HepG2 (cell line): ENCODE data around the gene TANGO2. TPM values are rescaled to one million over a fixed set of nuclear protein-coding genes. Genes with fewer than 3 reads are reported as not detected.
A peak's percentile ranks its signal among the peaks of the same experiment; 100 is the strongest.

Experiments used
- ARNT2 ChIP-seq: sonication (generic); formaldehyde crosslinking; IDR thresholded peaks from 2 replicates; pipeline ENCODE4 v1.8.0; 2022; ENCODE audit warnings: mild to moderate bottlenecking, low read depth, missing genetic modification reagents, moderate library complexity
- CENPT ChIP-seq: sonication (generic); formaldehyde crosslinking; IDR thresholded peaks from 2 replicates; pipeline ENCODE4 v1.8.0; 2022; ENCODE audit warnings: low read depth, mild to moderate bottlenecking, moderate library complexity, missing genetic modification reagents
- DR1 ChIP-seq: sonication (generic); formaldehyde crosslinking; IDR thresholded peaks from 2 replicates; pipeline ENCODE4 v1.8.0; 2021; ENCODE audit warnings: mild to moderate bottlenecking, missing genetic modification reagents, inconsistent platforms
- FOXK2 ChIP-seq: fragments of 450-650 bp; IDR thresholded peaks from 2 replicates; pipeline ENCODE4 v1.6.1; 2016
- HOXA5 ChIP-seq: sonication (generic); formaldehyde crosslinking; IDR thresholded peaks from 2 replicates; pipeline ENCODE4 v1.4.0; 2020; ENCODE audit warnings: missing genetic modification reagents
- IRF9 ChIP-seq: sonication (generic); formaldehyde crosslinking; IDR thresholded peaks from 2 replicates; pipeline ENCODE4 v1.8.0; 2022; ENCODE audit warnings: missing genetic modification reagents, mild to moderate bottlenecking, borderline replicate concordance
- JDP2 ChIP-seq: sonication (generic); formaldehyde crosslinking; IDR thresholded peaks from 2 replicates; pipeline ENCODE4 v1.8.1; 2022; ENCODE audit warnings: missing genetic modification reagents, borderline replicate concordance
- KLF13 ChIP-seq: sonication (generic); formaldehyde crosslinking; IDR thresholded peaks from 2 replicates; pipeline ENCODE4 v1.4.0; 2020; ENCODE audit warnings: mild to moderate bottlenecking, missing genetic modification reagents
- SMAD1 ChIP-seq: sonication (generic); formaldehyde crosslinking; IDR thresholded peaks from 2 replicates; pipeline ENCODE4 v1.4.0; 2020; ENCODE audit warnings: missing genetic modification reagents, low read depth, mild to moderate bottlenecking, borderline replicate concordance
- SRY ChIP-seq: sonication (generic); formaldehyde crosslinking; IDR thresholded peaks from 2 replicates; pipeline ENCODE4 v1.8.0; 2022; ENCODE audit warnings: mild to moderate bottlenecking, missing genetic modification reagents
- THYN1 ChIP-seq: sonication (generic); formaldehyde crosslinking; IDR thresholded peaks from 2 replicates; pipeline ENCODE4 v1.8.1; 2023; ENCODE audit warnings: low read depth, mild to moderate bottlenecking, moderate library complexity, missing genetic modification reagents, borderline replicate concordance
- TRIM22 ChIP-seq: fragments of 450-650 bp; IDR thresholded peaks from 2 replicates; pipeline ENCODE4 v1.6.1; 2017
- ZNF180 ChIP-seq: sonication (generic); formaldehyde crosslinking; IDR thresholded peaks from 2 replicates; pipeline ENCODE4 v1.4.0; 2020; ENCODE audit warnings: low read depth, missing genetic modification reagents, borderline replicate concordance
- ZNF329 ChIP-seq: sonication (generic); formaldehyde crosslinking; IDR thresholded peaks from 2 replicates; pipeline ENCODE4 v1.9.0; 2021; ENCODE audit warnings: low read depth, mild to moderate bottlenecking, missing genetic modification reagents
- polyA plus RNA-seq, 8 experiments: library from polyadenylated mRNA; depleted of rRNA in 3 of 8; stranded (reverse) in 7 of 8; unstranded in 1 of 8; fragments of >200 nt; fragmentation: Illumina TruSeq in 4 of 8; extraction: Trizol in 4 of 8; gene quantifications; 2 replicates each; pipeline versions ENCODE4 v1.2.1 to v1.2.3, GENCODE V29; 2011 to 2016; ENCODE audit warnings: low read depth in 4 of 8, missing spikeins in 1 of 8, mixed read lengths in 1 of 8; ENCODE audit not compliant: insufficient read depth in 1 of 8
- total RNA-seq, 5 experiments: library from RNA; depleted of rRNA; stranded (reverse); fragments of >200 nt; fragmentation: Illumina TruSeq; extraction: Trizol; gene quantifications; 2 replicates each; pipeline ENCODE4 v1.2.3, GENCODE V29; 2016; ENCODE audit warnings: low read depth in 1 of 5
- TF ChIP-seq, protein P1 (sequence below): sonication (generic); formaldehyde crosslinking; IDR thresholded peaks from 2 replicates; pipeline ENCODE4 v1.5.1; 2020; ENCODE audit warnings: mild to moderate bottlenecking, missing genetic modification reagents, borderline replicate concordance
- TF ChIP-seq, protein P2 (sequence below): IDR thresholded peaks from 2 replicates; pipeline ENCODE4 v1.4.0; 2020; ENCODE audit warnings: mild to moderate bottlenecking, missing genetic modification reagents

TANGO2 gene
- total and polyA plus RNA-seq, 2 of the 13 experiments (the other 11 are each of a cell fraction or from before 2014, with no cell fraction given) = 12.9 to 14.8 TPM

DNA sequence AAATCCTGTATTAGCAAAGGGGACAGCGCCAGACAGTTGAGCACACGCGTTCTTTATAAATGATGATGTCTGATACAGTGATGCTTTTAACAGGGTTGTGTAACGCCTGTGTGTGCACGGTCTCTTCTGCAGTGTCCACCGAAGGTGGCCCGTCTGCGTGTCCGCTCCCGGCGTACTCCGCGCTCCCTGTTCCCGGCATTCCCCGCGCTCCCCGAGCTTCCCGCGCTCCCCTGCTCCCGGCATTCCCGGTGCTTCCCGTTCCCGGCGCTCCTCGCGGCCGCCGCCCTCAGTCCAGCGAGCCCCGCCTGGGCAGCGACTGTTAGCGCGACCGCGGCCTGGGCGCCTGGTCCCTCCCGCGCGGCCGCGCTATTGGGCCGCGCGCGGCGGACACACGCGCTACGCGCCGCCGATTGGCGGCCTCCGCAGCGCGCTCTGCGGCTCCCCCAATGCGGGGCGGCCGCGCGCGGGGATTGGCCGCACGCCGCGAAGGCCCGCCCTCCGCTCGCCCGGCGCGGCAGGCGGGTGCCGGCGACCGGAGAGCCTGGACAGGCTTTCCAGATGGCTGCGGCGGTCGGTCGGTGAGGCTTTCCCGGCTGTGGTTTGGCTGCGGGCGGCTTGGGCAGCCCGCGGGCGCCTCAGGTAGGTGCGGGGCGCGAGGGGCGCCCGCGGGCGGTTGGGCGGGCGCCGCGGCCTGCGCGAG lies 59.0 kb downstream of the TANGO2 start, which contains the start of gene DGCR8 (continued):
- TF ChIP-seq CENPT (CRISPR knock-in tag) = peak; percentile 90; the same call in 1 of the 2 replicates
- no peak for TF ChIP-seq ZNF329
- TF ChIP-seq FOXK2 = no peak
- TF ChIP-seq JDP2 (CRISPR knock-in tag) = no peak
- TF ChIP-seq SMAD1 (CRISPR knock-in tag) = peak; percentile 47; the same call in 1 of the 2 replicates
- no peak for TF ChIP-seq HOXA5
- no peak for TF ChIP-seq SRY (CRISPR knock-in tag)
- no peak for TF ChIP-seq THYN1
- TF ChIP-seq TRIM22 = no peak
- TF ChIP-seq ARNT2 (CRISPR knock-in tag) = peak; percentile 93
- TF ChIP-seq, protein P1, sequence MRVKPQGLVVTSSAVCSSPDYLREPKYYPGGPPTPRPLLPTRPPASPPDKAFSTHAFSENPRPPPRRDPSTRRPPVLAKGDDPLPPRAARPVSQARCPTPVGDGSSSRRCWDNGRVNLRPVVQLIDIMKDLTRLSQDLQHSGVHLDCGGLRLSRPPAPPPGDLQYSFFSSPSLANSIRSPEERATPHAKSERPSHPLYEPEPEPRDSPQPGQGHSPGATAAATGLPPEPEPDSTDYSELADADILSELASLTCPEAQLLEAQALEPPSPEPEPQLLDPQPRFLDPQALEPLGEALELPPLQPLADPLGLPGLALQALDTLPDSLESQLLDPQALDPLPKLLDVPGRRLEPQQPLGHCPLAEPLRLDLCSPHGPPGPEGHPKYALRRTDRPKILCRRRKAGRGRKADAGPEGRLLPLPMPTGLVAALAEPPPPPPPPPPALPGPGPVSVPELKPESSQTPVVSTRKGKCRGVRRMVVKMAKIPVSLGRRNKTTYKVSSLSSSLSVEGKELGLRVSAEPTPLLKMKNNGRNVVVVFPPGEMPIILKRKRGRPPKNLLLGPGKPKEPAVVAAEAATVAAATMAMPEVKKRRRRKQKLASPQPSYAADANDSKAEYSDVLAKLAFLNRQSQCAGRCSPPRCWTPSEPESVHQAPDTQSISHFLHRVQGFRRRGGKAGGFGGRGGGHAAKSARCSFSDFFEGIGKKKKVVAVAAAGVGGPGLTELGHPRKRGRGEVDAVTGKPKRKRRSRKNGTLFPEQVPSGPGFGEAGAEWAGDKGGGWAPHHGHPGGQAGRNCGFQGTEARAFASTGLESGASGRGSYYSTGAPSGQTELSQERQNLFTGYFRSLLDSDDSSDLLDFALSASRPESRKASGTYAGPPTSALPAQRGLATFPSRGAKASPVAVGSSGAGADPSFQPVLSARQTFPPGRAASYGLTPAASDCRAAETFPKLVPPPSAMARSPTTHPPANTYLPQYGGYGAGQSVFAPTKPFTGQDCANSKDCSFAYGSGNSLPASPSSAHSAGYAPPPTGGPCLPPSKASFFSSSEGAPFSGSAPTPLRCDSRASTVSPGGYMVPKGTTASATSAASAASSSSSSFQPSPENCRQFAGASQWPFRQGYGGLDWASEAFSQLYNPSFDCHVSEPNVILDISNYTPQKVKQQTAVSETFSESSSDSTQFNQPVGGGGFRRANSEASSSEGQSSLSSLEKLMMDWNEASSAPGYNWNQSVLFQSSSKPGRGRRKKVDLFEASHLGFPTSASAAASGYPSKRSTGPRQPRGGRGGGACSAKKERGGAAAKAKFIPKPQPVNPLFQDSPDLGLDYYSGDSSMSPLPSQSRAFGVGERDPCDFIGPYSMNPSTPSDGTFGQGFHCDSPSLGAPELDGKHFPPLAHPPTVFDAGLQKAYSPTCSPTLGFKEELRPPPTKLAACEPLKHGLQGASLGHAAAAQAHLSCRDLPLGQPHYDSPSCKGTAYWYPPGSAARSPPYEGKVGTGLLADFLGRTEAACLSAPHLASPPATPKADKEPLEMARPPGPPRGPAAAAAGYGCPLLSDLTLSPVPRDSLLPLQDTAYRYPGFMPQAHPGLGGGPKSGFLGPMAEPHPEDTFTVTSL (CRISPR knock-in tag) = no peak
- TF ChIP-seq IRF9 (CRISPR knock-in tag) = peak; percentile 93
- TF ChIP-seq KLF13 (CRISPR knock-in tag) = no peak
- TF ChIP-seq, protein P2, sequence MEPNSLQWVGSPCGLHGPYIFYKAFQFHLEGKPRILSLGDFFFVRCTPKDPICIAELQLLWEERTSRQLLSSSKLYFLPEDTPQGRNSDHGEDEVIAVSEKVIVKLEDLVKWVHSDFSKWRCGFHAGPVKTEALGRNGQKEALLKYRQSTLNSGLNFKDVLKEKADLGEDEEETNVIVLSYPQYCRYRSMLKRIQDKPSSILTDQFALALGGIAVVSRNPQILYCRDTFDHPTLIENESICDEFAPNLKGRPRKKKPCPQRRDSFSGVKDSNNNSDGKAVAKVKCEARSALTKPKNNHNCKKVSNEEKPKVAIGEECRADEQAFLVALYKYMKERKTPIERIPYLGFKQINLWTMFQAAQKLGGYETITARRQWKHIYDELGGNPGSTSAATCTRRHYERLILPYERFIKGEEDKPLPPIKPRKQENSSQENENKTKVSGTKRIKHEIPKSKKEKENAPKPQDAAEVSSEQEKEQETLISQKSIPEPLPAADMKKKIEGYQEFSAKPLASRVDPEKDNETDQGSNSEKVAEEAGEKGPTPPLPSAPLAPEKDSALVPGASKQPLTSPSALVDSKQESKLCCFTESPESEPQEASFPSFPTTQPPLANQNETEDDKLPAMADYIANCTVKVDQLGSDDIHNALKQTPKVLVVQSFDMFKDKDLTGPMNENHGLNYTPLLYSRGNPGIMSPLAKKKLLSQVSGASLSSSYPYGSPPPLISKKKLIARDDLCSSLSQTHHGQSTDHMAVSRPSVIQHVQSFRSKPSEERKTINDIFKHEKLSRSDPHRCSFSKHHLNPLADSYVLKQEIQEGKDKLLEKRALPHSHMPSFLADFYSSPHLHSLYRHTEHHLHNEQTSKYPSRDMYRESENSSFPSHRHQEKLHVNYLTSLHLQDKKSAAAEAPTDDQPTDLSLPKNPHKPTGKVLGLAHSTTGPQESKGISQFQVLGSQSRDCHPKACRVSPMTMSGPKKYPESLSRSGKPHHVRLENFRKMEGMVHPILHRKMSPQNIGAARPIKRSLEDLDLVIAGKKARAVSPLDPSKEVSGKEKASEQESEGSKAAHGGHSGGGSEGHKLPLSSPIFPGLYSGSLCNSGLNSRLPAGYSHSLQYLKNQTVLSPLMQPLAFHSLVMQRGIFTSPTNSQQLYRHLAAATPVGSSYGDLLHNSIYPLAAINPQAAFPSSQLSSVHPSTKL = peak; percentile 57; the same call in 1 of the 2 replicates
- no peak for TF ChIP-seq ZNF180 (CRISPR knock-in tag)
- peak; percentile 86 for TF ChIP-seq DR1 (CRISPR knock-in tag)
